ENCODE results near the gene COL4A1.

Gene COL4A1

GRCh38 chr13:110290826-110291225, 16.1 kb downstream of the COL4A1 start:
- Histone ChIP-seq H3K79me2 (ENCODE audit: insufficient read depth, low read length) (no peaks in the 10 kb centered on the region), H3K9me2 (ENCODE audit: low read depth, low read length) (no peaks in the 10 kb centered on the region), H3K9ac (ENCODE audit: low read length) (no peak overlapping the region), H3K9me3 (ENCODE audit: low read length) (no peaks in the 10 kb centered on the region), H3F3A (ENCODE audit: insufficient read depth, low read length) (no peaks in the 10 kb centered on the region), H3K27me3 (ENCODE audit: insufficient read depth, low read length) (no peaks in the 10 kb centered on the region), H4K20me1 (ENCODE audit: insufficient read depth, low read length) (no peaks in the 10 kb centered on the region), H3K4me1 (ENCODE audit: insufficient read depth, low read length, severe bottlenecking) (no peaks in the 10 kb centered on the region), H3K4me2 (ENCODE audit: low read length) (no peak overlapping the region), H2AFZ (ENCODE audit: low read length) (no peak overlapping the region), H3K27ac (ENCODE audit: low read depth, low read length, poor library complexity, severe bottlenecking) (no peak overlapping the region), H3K36me3 (ENCODE audit: insufficient read depth, low read length) (no peaks in the 10 kb centered on the region), H3K4me3 (ENCODE audit: low read depth, low read length, poor library complexity, severe bottlenecking) (no peak overlapping the region)
- TF ChIP-seq EZH2 (IDR thresholded peaks at IDR 0.05; ENCODE audit: borderline replicate concordance, low read length) = no peak
- TF ChIP-seq, protein P1, sequence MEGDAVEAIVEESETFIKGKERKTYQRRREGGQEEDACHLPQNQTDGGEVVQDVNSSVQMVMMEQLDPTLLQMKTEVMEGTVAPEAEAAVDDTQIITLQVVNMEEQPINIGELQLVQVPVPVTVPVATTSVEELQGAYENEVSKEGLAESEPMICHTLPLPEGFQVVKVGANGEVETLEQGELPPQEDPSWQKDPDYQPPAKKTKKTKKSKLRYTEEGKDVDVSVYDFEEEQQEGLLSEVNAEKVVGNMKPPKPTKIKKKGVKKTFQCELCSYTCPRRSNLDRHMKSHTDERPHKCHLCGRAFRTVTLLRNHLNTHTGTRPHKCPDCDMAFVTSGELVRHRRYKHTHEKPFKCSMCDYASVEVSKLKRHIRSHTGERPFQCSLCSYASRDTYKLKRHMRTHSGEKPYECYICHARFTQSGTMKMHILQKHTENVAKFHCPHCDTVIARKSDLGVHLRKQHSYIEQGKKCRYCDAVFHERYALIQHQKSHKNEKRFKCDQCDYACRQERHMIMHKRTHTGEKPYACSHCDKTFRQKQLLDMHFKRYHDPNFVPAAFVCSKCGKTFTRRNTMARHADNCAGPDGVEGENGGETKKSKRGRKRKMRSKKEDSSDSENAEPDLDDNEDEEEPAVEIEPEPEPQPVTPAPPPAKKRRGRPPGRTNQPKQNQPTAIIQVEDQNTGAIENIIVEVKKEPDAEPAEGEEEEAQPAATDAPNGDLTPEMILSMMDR (IDR thresholded peaks at IDR 0.05; ENCODE audit: low read length) = no peak

GRCh38 chr13:110290153-110290552, 16.8 kb downstream of the COL4A1 start:
- Histone ChIP-seq H3K4me1 (ENCODE audit: insufficient read depth, low read length, severe bottlenecking) (no peaks in the 10 kb centered on the region), H3K36me3 (ENCODE audit: insufficient read depth, low read length) (no peaks in the 10 kb centered on the region)
- TF ChIP-seq EZH2 (IDR thresholded peaks at IDR 0.05; ENCODE audit: borderline replicate concordance, low read length) = no peak
- TF ChIP-seq, protein P1 (IDR thresholded peaks at IDR 0.05; ENCODE audit: low read length) = no peak

GRCh38 chr13:110289661-110290060, 17.3 kb downstream of the COL4A1 start:
- H3K79me2 ChIP-seq (ENCODE audit: insufficient read depth, low read length) = no peaks in the 10 kb centered on the region
- H3K27me3 ChIP-seq (ENCODE audit: insufficient read depth, low read length) = no peaks in the 10 kb centered on the region
- no peaks in the 10 kb centered on the region for H4K20me1 ChIP-seq (ENCODE audit: insufficient read depth, low read length)
- no peak overlapping the region for H3K4me3 ChIP-seq (ENCODE audit: low read depth, low read length, poor library complexity, severe bottlenecking)
- TF ChIP-seq, protein P1 (IDR thresholded peaks at IDR 0.05; ENCODE audit: low read length) = no peak
- TF ChIP-seq EZH2 (IDR thresholded peaks at IDR 0.05; ENCODE audit: borderline replicate concordance, low read length) = no peak
- H3K4me1 ChIP-seq (ENCODE audit: insufficient read depth, low read length, severe bottlenecking) = no peaks in the 10 kb centered on the region
- H2AFZ ChIP-seq (ENCODE audit: low read length) = no peak overlapping the region
- H3K9me2 ChIP-seq (ENCODE audit: low read depth, low read length) = no peaks in the 10 kb centered on the region
- H3K9me3 ChIP-seq (ENCODE audit: low read length) = no peaks in the 10 kb centered on the region
- no peaks in the 10 kb centered on the region for H3K36me3 ChIP-seq (ENCODE audit: insufficient read depth, low read length)
- no peak overlapping the region for H3K27ac ChIP-seq (ENCODE audit: low read depth, low read length, poor library complexity, severe bottlenecking)
- H3F3A ChIP-seq (ENCODE audit: insufficient read depth, low read length) = no peaks in the 10 kb centered on the region
- no peak overlapping the region for H3K4me2 ChIP-seq (ENCODE audit: low read length)
- no peak overlapping the region for H3K9ac ChIP-seq (ENCODE audit: low read length)

More at GRCh38 chr13:110290153-110290552, 16.8 kb downstream of the COL4A1 start:
- no peak overlapping the region for H3K4me2 ChIP-seq (ENCODE audit: low read length)
- H3F3A ChIP-seq (ENCODE audit: insufficient read depth, low read length) = no peaks in the 10 kb centered on the region
- no peak overlapping the region for H2AFZ ChIP-seq (ENCODE audit: low read length)
- no peaks in the 10 kb centered on the region for H4K20me1 ChIP-seq (ENCODE audit: insufficient read depth, low read length)
- H3K9me3 ChIP-seq (ENCODE audit: low read length) = no peaks in the 10 kb centered on the region
- H3K27ac ChIP-seq (ENCODE audit: low read depth, low read length, poor library complexity, severe bottlenecking) = no peak overlapping the region
- H3K9me2 ChIP-seq (ENCODE audit: low read depth, low read length) = no peaks in the 10 kb centered on the region
- no peaks in the 10 kb centered on the region for H3K79me2 ChIP-seq (ENCODE audit: insufficient read depth, low read length)
- no peak overlapping the region for H3K9ac ChIP-seq (ENCODE audit: low read length)
- no peak overlapping the region for H3K4me3 ChIP-seq (ENCODE audit: low read depth, low read length, poor library complexity, severe bottlenecking)
- H3K27me3 ChIP-seq (ENCODE audit: insufficient read depth, low read length) = no peaks in the 10 kb centered on the region

All from OCI-LY1 (cell line).